SU-DHL-6 (cell line): ENCODE measurements around the gene MBD3L3.
"Not testable (repeated sequence)": the region's sequence is repeated elsewhere in the genome, so short reads cannot be mapped to it uniquely, and the experiment has no call there.

Experiments used
- EZH2phosphoT487 ChIP-seq: fragments of 200-600 bp; sonication (generic), shearing (Covaris generic); conservative IDR thresholded peaks from 2 replicates; pipeline ENCODE4 v1.6.1; 2018; ENCODE audit warnings: mild to moderate bottlenecking, antibody characterized with exemption, low read length, moderate library complexity, mixed read lengths
- TF ChIP-seq, protein P1 (sequence below): fragments of 200-600 bp; sonication (generic); IDR thresholded peaks from one replicate; pipeline ENCODE4 v1.5.1; 2017; ENCODE audit warnings: antibody characterized with exemption, mild to moderate bottlenecking, low read length, moderate library complexity; ENCODE audit not compliant: insufficient read depth, poor library complexity, severe bottlenecking

DNA sequence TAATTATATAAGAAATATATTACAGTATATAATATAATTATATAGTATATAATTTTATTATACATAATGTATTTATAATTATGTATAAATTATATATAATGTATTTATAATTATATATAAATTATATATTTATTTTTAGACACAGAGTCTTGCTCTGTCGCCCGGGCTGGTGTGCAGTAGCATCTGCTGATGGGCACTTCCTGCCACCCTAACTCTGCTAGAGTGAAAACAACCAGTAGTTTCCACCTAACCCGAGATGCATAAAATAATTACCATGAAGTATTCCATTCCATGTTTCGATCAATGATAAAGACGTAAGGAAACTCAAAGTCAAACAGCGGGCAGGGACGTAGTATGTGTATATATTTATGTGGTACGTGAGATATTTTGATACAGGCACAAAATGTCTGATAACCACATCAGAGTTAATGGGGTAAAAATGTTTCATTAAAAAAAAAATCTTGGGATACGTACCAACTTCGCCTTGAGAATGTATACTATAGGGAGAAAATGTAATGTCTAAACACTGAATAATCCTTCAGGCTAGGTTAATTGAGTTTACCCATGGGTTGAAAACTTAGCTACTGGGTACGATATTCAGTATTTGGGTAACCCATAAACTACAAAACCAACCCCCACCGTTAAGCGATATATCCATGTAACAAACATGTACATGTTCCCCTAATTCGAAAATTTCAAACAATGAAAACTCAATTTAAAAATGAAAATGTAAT is 3.7 kb downstream of the MBD3L3 start:
- TF ChIP-seq, protein P1, sequence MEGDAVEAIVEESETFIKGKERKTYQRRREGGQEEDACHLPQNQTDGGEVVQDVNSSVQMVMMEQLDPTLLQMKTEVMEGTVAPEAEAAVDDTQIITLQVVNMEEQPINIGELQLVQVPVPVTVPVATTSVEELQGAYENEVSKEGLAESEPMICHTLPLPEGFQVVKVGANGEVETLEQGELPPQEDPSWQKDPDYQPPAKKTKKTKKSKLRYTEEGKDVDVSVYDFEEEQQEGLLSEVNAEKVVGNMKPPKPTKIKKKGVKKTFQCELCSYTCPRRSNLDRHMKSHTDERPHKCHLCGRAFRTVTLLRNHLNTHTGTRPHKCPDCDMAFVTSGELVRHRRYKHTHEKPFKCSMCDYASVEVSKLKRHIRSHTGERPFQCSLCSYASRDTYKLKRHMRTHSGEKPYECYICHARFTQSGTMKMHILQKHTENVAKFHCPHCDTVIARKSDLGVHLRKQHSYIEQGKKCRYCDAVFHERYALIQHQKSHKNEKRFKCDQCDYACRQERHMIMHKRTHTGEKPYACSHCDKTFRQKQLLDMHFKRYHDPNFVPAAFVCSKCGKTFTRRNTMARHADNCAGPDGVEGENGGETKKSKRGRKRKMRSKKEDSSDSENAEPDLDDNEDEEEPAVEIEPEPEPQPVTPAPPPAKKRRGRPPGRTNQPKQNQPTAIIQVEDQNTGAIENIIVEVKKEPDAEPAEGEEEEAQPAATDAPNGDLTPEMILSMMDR: not testable (repeated sequence)
- TF ChIP-seq EZH2phosphoT487: not testable (repeated sequence)
